ENCODE results near the gene CDYL2. TPM values are rescaled to one million over a fixed set of nuclear protein-coding genes. Genes with fewer than 3 reads are reported as not detected.
A peak's percentile ranks its signal among the peaks of the same experiment; 100 is the strongest.

Gene CDYL2
- total and polyA plus RNA-seq, 5 experiments from 2014 or later: 0.28 to 14.2 (median 1.7) TPM

DNA sequence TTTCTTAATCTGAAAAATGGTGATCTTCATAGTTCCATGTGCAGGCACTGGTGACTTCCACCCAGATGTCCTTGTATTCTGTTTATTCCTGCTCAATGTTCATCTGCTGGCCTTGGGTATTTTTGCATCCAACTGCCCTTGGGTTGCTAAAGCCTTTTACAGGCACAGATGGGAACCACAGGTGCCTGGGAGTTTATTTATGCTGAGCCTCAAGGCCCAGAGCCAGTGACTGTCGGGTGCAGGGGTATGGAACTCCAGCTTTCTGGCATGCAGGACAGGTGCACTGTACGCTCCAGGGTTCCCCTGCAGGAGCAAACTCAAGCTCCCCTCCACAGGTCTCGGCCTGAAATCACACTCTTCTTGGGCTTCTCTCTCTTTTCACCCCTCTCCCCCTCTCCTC lies 241.3 kb downstream of the CDYL2 start:
- Mint-ChIP-seq H3K4me1 (peaks cover 17 to 26% (median 20%) of the 10 kb centered on the region in 4 donors), H3K27me3 (no peaks in the 10 kb centered on the region), H3K36me3 (no peaks in the 10 kb centered on the region), H3K27ac (peak overlapping the region in 3 of 10 donors; percentile 18 to 95 (median 86)), H3K4me3 (no peak overlapping the region), H3K9me3 (peaks cover 0 to 9% (median 0%) of the 10 kb centered on the region in 9 donors)
- POLR2A ChIA-PET: no interaction called here
- no peak for DNase-seq
- ATAC-seq: no peak

DNA sequence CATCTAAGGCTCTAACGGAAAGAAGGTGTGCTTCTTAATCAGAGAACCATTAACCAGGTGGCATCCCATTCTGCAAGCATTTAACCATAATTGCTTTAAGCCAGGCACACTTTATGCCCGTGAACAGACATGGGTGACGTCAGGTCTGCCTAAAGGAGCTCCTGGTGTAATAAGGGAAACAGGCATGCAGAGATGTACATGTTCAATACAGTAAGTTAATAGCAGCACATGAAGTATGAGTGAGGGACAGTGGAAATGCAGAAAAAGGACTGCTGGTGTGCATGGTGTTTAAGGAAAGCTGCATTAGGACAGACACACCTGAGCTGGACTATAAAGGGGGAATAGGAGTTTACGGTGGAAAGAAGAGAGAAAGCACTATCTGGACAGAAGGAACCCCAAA lies 245.0 kb downstream of the CDYL2 start:
- DNase-seq: no peak
- POLR2A ChIA-PET: no interaction called here

DNA sequence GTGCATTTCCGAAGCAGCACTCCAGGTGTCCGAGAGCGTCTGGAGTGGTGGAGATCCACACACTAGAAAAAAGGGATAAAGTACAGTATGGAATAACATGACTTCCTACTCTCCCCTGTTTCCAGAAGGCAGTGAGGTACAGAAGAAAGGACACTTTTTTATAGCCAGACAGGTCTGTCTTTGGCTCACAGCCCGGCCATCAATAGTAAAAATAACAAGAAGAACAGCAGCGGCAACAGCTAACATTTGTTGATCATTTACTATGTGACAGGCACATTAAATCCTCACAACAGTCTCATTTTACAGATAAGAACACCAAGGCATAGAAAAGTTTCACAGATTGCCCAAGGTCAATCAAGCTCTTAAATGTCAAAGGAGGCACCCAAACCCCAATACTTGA lies 247.4 kb downstream of the CDYL2 start:
- H3K4me3 Mint-ChIP-seq: no peak overlapping the region
- POLR2A ChIA-PET: interaction anchor here (0.6 kb wide), 1 partner anchor 56 kb away, joined by 3 read pairs; no protein-coding TSS in a partner anchor
- H3K27ac Mint-ChIP-seq: no peak overlapping the region
- H3K27me3 Mint-ChIP-seq: no peaks in the 10 kb centered on the region
- ATAC-seq (no peak), DNase-seq (no peak)
- H3K36me3 Mint-ChIP-seq: no peaks in the 10 kb centered on the region
- no peaks in the 10 kb centered on the region for H3K9me3 Mint-ChIP-seq
- H3K4me1 Mint-ChIP-seq: peaks cover 13 to 18% (median 15%) of the 10 kb centered on the region in 4 donors

More for the DNA sequence above, 245.0 kb downstream of the CDYL2 start:
- no peaks in the 10 kb centered on the region for H3K36me3 Mint-ChIP-seq
- no peak overlapping the region for H3K4me3 Mint-ChIP-seq
- peaks cover 9 to 17% (median 14%) of the 10 kb centered on the region in 4 donors for H3K4me1 Mint-ChIP-seq
- no peaks in the 10 kb centered on the region for H3K9me3 Mint-ChIP-seq
- H3K27ac Mint-ChIP-seq: no peak overlapping the region
- no peaks in the 10 kb centered on the region for H3K27me3 Mint-ChIP-seq
- no peak for ATAC-seq

DNA sequence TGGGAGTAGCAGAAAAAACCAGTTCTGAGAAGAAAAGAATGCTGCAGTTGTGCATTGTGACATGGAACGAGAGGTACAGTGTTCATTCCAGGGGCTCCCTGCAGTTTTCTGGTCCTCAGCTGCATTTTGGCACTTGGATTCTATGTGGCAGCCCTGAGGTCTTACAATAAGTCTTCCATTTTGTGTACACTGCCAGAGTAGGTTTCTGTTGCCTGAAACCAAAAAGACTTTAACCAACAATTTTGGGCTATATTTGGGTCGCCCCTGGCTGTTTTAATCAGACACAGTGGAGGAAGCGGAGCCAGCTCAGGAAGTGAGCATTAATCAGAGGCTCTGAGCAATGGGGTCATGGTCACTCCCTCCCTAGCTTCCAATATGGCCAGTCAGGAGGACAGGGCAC lies 247.9 kb downstream of the CDYL2 start:
- H3K27me3 Mint-ChIP-seq: no peaks in the 10 kb centered on the region
- DNase-seq (no peak), ATAC-seq (no peak)
- no peaks in the 10 kb centered on the region for H3K9me3 Mint-ChIP-seq
- POLR2A ChIA-PET: interaction anchor here (0.6 kb wide), 1 partner anchor 56 kb away, joined by 3 read pairs; no protein-coding TSS in a partner anchor
- H3K36me3 Mint-ChIP-seq: no peaks in the 10 kb centered on the region
- H3K27ac Mint-ChIP-seq: no peak overlapping the region
- no peak overlapping the region for H3K4me3 Mint-ChIP-seq
- H3K4me1 Mint-ChIP-seq: peaks cover 13 to 18% (median 15%) of the 10 kb centered on the region in 4 donors

DNA sequence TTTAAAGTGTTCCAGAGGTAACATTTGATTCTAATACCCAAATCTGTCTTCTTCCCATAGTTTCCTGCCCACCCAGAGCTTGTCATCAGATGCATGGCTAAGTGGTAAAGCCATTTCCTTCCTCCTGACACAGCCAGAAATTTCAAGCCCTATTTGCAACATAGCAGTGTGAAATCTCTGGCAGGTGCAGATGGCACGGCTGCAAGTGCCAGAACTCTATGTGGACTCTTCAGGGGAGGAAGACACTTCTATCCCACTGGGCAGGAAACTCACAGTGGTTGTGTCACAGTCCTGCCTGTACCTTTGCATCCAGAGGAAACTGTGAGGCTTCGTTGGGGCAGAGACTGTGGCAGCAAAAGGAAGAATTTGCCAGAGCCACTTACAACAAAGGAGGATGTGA lies 250.4 kb downstream of the CDYL2 start:
- ATAC-seq (no peak), DNase-seq (no peak)
- peaks cover 12 to 18% (median 14%) of the 10 kb centered on the region in 4 donors for H3K4me1 Mint-ChIP-seq
- peaks cover 0 to 1% (median 0%) of the 10 kb centered on the region in 5 donors for H3K27me3 Mint-ChIP-seq
- POLR2A ChIA-PET: interaction anchor here (0.5 kb wide), 1 partner anchor 20 kb away, joined by 3 read pairs; no protein-coding TSS in a partner anchor
- H3K27ac Mint-ChIP-seq: no peak overlapping the region
- no peaks in the 10 kb centered on the region for H3K36me3 Mint-ChIP-seq
- no peaks in the 10 kb centered on the region for H3K9me3 Mint-ChIP-seq
- no peak overlapping the region for H3K4me3 Mint-ChIP-seq

DNA sequence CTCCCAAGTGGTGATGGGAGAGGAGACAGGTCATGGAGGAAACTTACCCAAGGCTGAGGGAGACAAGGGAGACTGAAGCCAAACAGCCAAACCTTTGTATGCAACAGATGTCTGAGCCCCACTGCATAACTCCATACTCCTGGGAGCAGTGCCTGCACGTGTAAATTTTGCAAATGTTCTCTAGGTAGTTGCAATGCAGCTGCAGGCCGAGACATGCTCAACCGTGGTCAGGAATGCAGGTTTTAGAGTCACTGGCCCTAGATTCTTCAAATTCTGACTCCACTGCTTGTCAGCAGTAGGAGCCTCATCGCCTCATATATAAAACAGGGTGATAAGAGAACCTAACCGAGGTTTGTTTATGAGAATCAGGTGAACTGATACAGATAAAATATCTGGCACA lies 252.1 kb downstream of the CDYL2 start:
- H3K27me3 Mint-ChIP-seq: peaks cover 0 to 3% (median 0%) of the 10 kb centered on the region in 5 donors
- H3K9me3 Mint-ChIP-seq: no peaks in the 10 kb centered on the region
- H3K27ac Mint-ChIP-seq: peak overlapping the region in 1 of 10 donors; percentile 29
- no peak overlapping the region for H3K4me3 Mint-ChIP-seq
- peaks cover 12 to 18% (median 15%) of the 10 kb centered on the region in 4 donors for H3K4me1 Mint-ChIP-seq
- POLR2A ChIA-PET: interaction anchor here (1.2 kb wide), 1 partner anchor 11 kb away, joined by 4 read pairs; the partner anchor contains the start of gene DYNLRB2
- DNase-seq: no peak
- no peaks in the 10 kb centered on the region for H3K36me3 Mint-ChIP-seq
- ATAC-seq: no peak

Other genes with a start within 250 kb of the CDYL2 start
- 10 to 100 TPM; 21.1 to 25.0 TPM for gene CMC2, start 202.3 kb upstream of the CDYL2 start, total RNA-seq
- gene CMC2, start 202.3 kb upstream of the CDYL2 start, polyA plus RNA-seq: 10 to 100 TPM; 78.2 to 84.6 (median 80.2) TPM
- gene CENPN, start 202.6 kb upstream of the CDYL2 start, total RNA-seq: 1 to 10 TPM; 1.4 to 4.0 TPM
- 1 to 10 TPM; 1.7 to 4.5 (median 3.0) TPM for gene CENPN, start 202.6 kb upstream of the CDYL2 start, polyA plus RNA-seq
- gene ATMIN, start 231.2 kb upstream of the CDYL2 start, total RNA-seq: 10 to 100 TPM; 40.5 to 48.1 TPM
- 10 to 100 TPM; 21.6 to 41.4 (median 27.7) TPM for gene ATMIN, start 231.2 kb upstream of the CDYL2 start, polyA plus RNA-seq